ENCODE data around the gene DIDO1. TPM values are rescaled to one million over a fixed set of nuclear protein-coding genes. Genes with fewer than 3 reads are reported as not detected.
A peak's percentile ranks its signal among the peaks of the same experiment; 100 is the strongest.

Gene DIDO1
- total and polyA plus RNA-seq, 2 of the 13 experiments (the other 11 are each of a cell fraction or from before 2014, with no cell fraction given) = 75.0 to 75.1 TPM

GRCh38 chr20:62952373-62952967 lies 26.2 kb upstream of the DIDO1 start, which contains the start of gene SLC17A9 (continued):
- TF ChIP-seq TFAP4 (IDR thresholded peaks at IDR 0.05; ENCODE audit: borderline replicate concordance, low read depth) (peak; percentile 89; the same call in 1 of the 2 replicates), ZBTB4 (CRISPR knock-in tag; IDR thresholded peaks at IDR 0.05; ENCODE audit: borderline replicate concordance) (0 out of 2 replicates have a peak, but pooled peaks have one; percentile 23), ZNF609 (CRISPR knock-in tag; IDR thresholded peaks at IDR 0.05; ENCODE audit: borderline replicate concordance) (peak; percentile 77; the same call in 1 of the 2 replicates), AKNA (CRISPR knock-in tag; IDR thresholded peaks at IDR 0.05; ENCODE audit: borderline replicate concordance) (0 out of 2 replicates have a peak, but pooled peaks have one; percentile 21), ZNF503 (CRISPR knock-in tag; IDR thresholded peaks at IDR 0.05) (peak; percentile 67; the same call in 1 of the 2 replicates), ARHGAP35 (CRISPR knock-in tag; IDR thresholded peaks at IDR 0.05; ENCODE audit: borderline replicate concordance) (peak; percentile 98), ZNF230 (CRISPR knock-in tag; IDR thresholded peaks at IDR 0.05) (peak; percentile 87; the same call in 1 of the 2 replicates), KDM5B (CRISPR knock-in tag; IDR thresholded peaks at IDR 0.05; ENCODE audit: borderline replicate concordance) (no peak; the same call in 1 of the 2 replicates)
- TF ChIP-seq, protein P1, sequence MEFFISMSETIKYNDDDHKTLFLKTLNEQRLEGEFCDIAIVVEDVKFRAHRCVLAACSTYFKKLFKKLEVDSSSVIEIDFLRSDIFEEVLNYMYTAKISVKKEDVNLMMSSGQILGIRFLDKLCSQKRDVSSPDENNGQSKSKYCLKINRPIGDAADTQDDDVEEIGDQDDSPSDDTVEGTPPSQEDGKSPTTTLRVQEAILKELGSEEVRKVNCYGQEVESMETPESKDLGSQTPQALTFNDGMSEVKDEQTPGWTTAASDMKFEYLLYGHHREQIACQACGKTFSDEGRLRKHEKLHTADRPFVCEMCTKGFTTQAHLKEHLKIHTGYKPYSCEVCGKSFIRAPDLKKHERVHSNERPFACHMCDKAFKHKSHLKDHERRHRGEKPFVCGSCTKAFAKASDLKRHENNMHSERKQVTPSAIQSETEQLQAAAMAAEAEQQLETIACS (CRISPR knock-in tag; IDR thresholded peaks at IDR 0.05) = 0 out of 2 replicates have a peak, but pooled peaks have one; percentile 43

All from HepG2 (cell line).